ENCODE measurements around the gene ARPIN. TPM values are rescaled to one million over a fixed set of nuclear protein-coding genes. Genes with fewer than 3 reads are reported as not detected.

The ARPIN gene
- total and polyA plus RNA-seq, 4 experiments from 2014 or later = 0.11 to 0.26 TPM; not detected in 2

Small RNA genes within 50 kb of the gene (microRNA-seq; reads per million reads assigned to microRNA genes)
- 0.96 reads per million for gene MIR5009 (ENCODE audit: borderline microRNAs expressed, borderline number of aligned reads, borderline replicate concordance)
- gene MIR5094 (ENCODE audit: borderline microRNAs expressed, borderline number of aligned reads, borderline replicate concordance) = not detected

Other genes starting within 250 kb of the ARPIN start
- gene PLIN1, start 233.6 kb downstream of the ARPIN start, total RNA-seq = 1 to 10 TPM in 1 of 2 experiments, under 1 TPM in 1; 0.44 to 1.2 TPM
- gene PLIN1, start 233.6 kb downstream of the ARPIN start, polyA plus RNA-seq = under 1 TPM in 1 of 2 donors, not detected in 1; 0.46 TPM
- gene PEX11A, start 222.2 kb downstream of the ARPIN start, total RNA-seq = 1 to 10 TPM; 2.9 to 3.0 TPM
- 1 to 10 TPM in 1 of 2 donors, under 1 TPM in 1; 0.78 to 2.7 TPM for gene PEX11A, start 222.2 kb downstream of the ARPIN start, polyA plus RNA-seq
- gene WDR93, start 222.1 kb downstream of the ARPIN start, total RNA-seq = not detected
- gene WDR93, start 222.1 kb downstream of the ARPIN start, polyA plus RNA-seq = not detected
- gene MESP1, start 161.7 kb downstream of the ARPIN start, total RNA-seq = under 1 TPM; 0.53 to 0.79 TPM
- 1 to 10 TPM in 1 of 2 donors, under 1 TPM in 1; 0.69 to 1.2 TPM for gene MESP1, start 161.7 kb downstream of the ARPIN start, polyA plus RNA-seq
- gene MESP2, start 136.6 kb downstream of the ARPIN start, total RNA-seq = not detected
- gene MESP2, start 136.6 kb downstream of the ARPIN start, polyA plus RNA-seq = not detected
- gene ANPEP, start 98.1 kb downstream of the ARPIN start, total RNA-seq = 1 to 10 TPM; 1.9 to 2.2 TPM
- not detected for gene ANPEP, start 98.1 kb downstream of the ARPIN start, polyA plus RNA-seq
- 10 to 100 TPM; 34.3 to 36.6 TPM for gene AP3S2, start 19.0 kb downstream of the ARPIN start, total RNA-seq
- gene AP3S2, start 19.0 kb downstream of the ARPIN start, polyA plus RNA-seq = 10 to 100 TPM; 34.1 to 37.3 TPM
- 10 to 100 TPM; 19.2 to 19.7 TPM for gene ZNF710, start 88.4 kb upstream of the ARPIN start, total RNA-seq
- gene ZNF710, start 88.4 kb upstream of the ARPIN start, polyA plus RNA-seq = 1 to 10 TPM in 1 of 2 donors, under 1 TPM in 1; 0.10 to 2.7 TPM
- 10 to 100 TPM; 41.2 to 43.6 TPM for gene IDH2, start 189.5 kb upstream of the ARPIN start, total RNA-seq
- 100 to 1,000 TPM; 106 to 139 TPM for gene IDH2, start 189.5 kb upstream of the ARPIN start, polyA plus RNA-seq

All from CD4-positive, alpha-beta memory T cell (primary cell).